Neutrophil (primary cell): Measurements from ENCODE around the gene PTMS.
A peak's percentile ranks its signal among the peaks of the same experiment; 100 is the strongest.

Source experiments
- H3K27ac ChIP-seq: fragments of 200-600 bp; sonication (generic); 2 replicates; pipeline ENCODE4 v1.5.1; 2016; ENCODE audit warnings: mild to moderate bottlenecking, moderate library complexity
- H3K27me3 ChIP-seq: fragments of 200-600 bp; sonication (generic); 2 replicates; pipeline ENCODE4 v1.6.0; 2016; ENCODE audit warnings: mild to moderate bottlenecking
- H3K36me3 ChIP-seq: fragments of 200-600 bp; sonication (generic); 2 replicates; pipeline ENCODE4 v1.5.1; 2017
- H3K4me1 ChIP-seq, 2 experiments: fragments of 200-600 bp in 1 of 2; sonication (generic) in 1 of 2; 1 replicate in 1 of 2; 2 replicates in 1 of 2; pipeline versions ENCODE4 v1.5.1 to v1.6.1; 2013 to 2016; ENCODE audit warnings: low read depth in 1 of 2, low read length in 1 of 2, mild to moderate bottlenecking in 1 of 2, moderate library complexity in 1 of 2; ENCODE audit not compliant: control insufficient read depth in 1 of 2, insufficient read depth in 1 of 2
- H3K4me3 ChIP-seq, 2 experiments: fragments of 200-600 bp in 1 of 2; sonication (generic) in 1 of 2; 1 replicate in 1 of 2; 2 replicates in 1 of 2; pipeline ENCODE4 v1.5.1; 2013 to 2016; ENCODE audit warnings: low read depth in 1 of 2, low read length in 1 of 2, mild to moderate bottlenecking in 1 of 2, moderate library complexity in 1 of 2
- H3K9me3 ChIP-seq: fragments of 200-600 bp; sonication (generic); 2 replicates; pipeline ENCODE4 v1.5.1; 2016
- TF ChIP-seq, protein P1 (sequence below): fragments of 200-600 bp; sonication (generic); IDR thresholded peaks from 2 replicates; pipeline ENCODE4 v1.5.1; 2016; ENCODE audit warnings: antibody characterized with exemption

Gene PTMS

DNA sequence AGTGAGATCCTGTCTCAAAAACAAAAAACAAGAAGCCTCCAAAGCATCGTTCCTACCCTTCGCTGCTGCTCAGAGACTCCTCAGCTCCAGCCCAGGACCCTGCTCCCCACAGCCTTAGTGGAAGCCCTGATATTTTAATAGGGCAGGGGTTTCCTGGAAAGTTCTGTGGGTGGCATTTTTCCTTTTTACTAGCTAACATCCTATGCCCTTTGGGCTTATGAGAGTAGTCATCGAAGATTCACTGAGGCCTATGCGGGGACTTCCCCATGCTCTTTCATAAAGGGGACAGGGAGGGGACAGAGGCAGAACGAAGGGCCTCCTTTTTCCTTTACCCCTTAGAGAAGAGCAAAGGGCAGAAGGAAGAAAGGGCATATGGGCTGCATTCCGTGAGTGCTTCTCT is 14.4 kb downstream of the PTMS start:
- H3K27ac ChIP-seq: no peak overlapping the region
- TF ChIP-seq, protein P1, sequence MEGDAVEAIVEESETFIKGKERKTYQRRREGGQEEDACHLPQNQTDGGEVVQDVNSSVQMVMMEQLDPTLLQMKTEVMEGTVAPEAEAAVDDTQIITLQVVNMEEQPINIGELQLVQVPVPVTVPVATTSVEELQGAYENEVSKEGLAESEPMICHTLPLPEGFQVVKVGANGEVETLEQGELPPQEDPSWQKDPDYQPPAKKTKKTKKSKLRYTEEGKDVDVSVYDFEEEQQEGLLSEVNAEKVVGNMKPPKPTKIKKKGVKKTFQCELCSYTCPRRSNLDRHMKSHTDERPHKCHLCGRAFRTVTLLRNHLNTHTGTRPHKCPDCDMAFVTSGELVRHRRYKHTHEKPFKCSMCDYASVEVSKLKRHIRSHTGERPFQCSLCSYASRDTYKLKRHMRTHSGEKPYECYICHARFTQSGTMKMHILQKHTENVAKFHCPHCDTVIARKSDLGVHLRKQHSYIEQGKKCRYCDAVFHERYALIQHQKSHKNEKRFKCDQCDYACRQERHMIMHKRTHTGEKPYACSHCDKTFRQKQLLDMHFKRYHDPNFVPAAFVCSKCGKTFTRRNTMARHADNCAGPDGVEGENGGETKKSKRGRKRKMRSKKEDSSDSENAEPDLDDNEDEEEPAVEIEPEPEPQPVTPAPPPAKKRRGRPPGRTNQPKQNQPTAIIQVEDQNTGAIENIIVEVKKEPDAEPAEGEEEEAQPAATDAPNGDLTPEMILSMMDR: no peak
- H3K4me3 ChIP-seq: no peak overlapping the region
- no peaks in the 10 kb centered on the region for H3K9me3 ChIP-seq
- peaks cover 32% of the 10 kb centered on the region for H3K27me3 ChIP-seq
- no peaks in the 10 kb centered on the region for H3K36me3 ChIP-seq
- H3K4me1 ChIP-seq: peaks cover 27 to 33% of the 10 kb centered on the region in 2 experiments

DNA sequence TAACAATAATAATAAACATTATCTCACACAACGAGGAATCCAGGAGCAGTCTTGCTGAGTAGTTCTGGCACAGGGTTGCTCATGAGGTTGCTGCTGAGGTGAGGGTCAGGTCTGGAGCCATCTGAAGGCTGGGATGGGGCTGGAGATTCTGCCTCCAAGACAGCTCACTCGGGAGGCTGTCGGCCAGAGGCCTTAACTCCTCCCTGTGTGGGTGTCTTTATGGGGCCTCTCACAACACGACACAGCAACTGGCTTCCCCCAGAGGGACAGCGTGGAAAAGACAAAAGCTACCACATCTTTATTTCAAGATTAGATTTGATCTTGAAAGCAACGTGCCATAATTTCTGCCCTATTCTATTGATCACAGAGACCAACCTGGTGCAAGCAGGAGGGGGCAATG is 16.0 kb downstream of the PTMS start:
- TF ChIP-seq, protein P1: no peak
- no peak overlapping the region for H3K27ac ChIP-seq
- peaks cover 17% of the 10 kb centered on the region for H3K27me3 ChIP-seq
- no peaks in the 10 kb centered on the region for H3K9me3 ChIP-seq
- H3K4me3 ChIP-seq: no peak overlapping the region
- H3K4me1 ChIP-seq: peaks cover 30 to 35% of the 10 kb centered on the region in 2 experiments
- no peaks in the 10 kb centered on the region for H3K36me3 ChIP-seq

DNA sequence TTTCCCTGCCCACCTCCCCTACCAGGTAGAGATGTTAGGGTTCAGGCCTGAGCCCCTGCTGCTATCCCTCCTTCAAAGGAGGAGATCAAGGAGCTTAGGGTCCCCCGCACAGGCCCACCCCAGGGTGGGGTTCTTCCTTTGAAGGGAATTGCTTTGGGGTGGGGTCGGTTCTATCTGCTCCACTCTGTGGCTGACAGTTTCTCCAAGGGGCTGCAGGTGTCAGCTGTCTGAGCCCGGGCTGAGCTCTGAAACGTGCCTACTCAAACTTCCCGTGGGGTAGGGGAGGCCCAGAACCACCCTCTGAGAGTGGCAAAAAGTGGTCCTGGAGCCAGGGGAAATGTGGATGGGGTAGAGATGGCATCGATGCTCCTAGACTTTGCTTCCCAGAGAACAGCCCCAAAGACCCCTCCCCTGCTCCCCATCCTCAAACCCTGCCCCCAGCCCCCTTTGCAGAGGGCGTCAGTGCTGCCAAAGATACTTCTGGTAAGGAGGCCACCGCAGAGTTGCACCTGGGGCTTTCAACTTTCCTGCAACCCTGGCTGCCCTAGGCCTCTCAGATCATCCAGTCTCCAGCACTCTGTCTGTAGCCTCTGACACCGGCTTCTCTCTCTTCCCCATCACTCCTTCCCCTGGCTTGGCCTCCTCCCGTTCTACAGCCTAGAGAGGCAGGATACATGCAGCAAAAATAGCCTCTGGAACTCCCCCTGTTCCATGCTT is 16.8 kb downstream of the PTMS start:
- H3K4me3 ChIP-seq: no peak overlapping the region
- peaks cover 30 to 33% of the 10 kb centered on the region in 2 experiments for H3K4me1 ChIP-seq
- H3K27me3 ChIP-seq: peaks cover 8% of the 10 kb centered on the region
- H3K36me3 ChIP-seq: no peaks in the 10 kb centered on the region
- no peaks in the 10 kb centered on the region for H3K9me3 ChIP-seq
- H3K27ac ChIP-seq: no peak overlapping the region
- TF ChIP-seq, protein P1: no peak

DNA sequence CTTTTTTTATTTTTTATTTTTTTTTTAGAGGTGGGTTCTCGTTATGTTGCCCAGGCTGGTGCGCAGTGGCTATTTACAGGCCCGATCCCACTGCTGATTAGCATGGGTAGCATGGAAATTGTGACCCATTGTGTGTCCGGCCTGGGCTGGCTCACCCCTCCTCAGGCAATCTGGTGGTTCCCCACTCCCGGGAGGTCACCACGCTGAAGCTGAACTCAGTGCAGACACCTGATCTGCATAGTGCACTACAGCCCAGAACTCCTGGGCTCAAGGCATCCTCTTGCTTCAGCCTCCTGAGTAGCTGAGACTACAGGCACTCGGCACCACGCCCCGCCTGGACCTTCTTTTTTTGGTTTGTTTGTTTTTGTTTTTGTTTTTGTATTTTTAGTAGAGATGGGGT is 17.7 kb downstream of the PTMS start:
- H3K36me3 ChIP-seq: no peaks in the 10 kb centered on the region
- peaks cover 22 to 25% of the 10 kb centered on the region in 2 experiments for H3K4me1 ChIP-seq
- H3K4me3 ChIP-seq: no peak overlapping the region
- peak overlapping the region; percentile 77 for H3K27ac ChIP-seq
- H3K9me3 ChIP-seq: no peaks in the 10 kb centered on the region
- H3K27me3 ChIP-seq: no peaks in the 10 kb centered on the region
- TF ChIP-seq, protein P1: no peak

DNA sequence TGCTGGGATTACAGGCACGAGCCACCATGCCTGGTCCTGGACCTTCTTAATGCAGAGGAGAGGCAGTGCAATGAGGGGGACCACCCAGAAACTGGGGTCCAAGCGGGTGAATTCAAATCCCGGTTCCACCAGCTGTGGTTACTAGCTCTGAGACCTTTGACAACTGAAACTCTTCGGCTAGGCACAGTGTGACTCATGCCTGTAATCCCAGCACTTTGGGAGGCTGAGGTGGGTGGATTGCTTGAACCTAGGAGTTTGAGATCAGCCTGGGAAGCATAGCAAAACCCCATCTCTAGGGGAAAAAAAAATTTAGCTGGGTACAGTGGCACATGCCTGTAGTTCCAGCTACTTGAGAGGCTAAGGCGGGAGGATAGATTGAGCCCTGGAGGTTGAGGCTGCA is 18.1 kb downstream of the PTMS start:
- TF ChIP-seq, protein P1: no peak
- no peaks in the 10 kb centered on the region for H3K9me3 ChIP-seq
- H3K4me3 ChIP-seq: no peak overlapping the region
- peak overlapping the region; percentile 77 for H3K27ac ChIP-seq
- no peaks in the 10 kb centered on the region for H3K27me3 ChIP-seq
- peaks cover 23 to 25% of the 10 kb centered on the region in 2 experiments for H3K4me1 ChIP-seq
- no peaks in the 10 kb centered on the region for H3K36me3 ChIP-seq
